Ovary (tissue), 9 donors: ENCODE measurements around the gene ADGRF5. TPM values are rescaled to one million over a fixed set of nuclear protein-coding genes. Genes with fewer than 3 reads are reported as not detected.

Experiments used
- DNase-seq, 5 donors: peaks; one replicate each; pipeline ENCODE4 v3.0.0-alpha.2; 2019 to 2020
- H3K27ac ChIP-seq, 2 donors: fragments of 200-600 bp; one replicate each; pipeline versions ENCODE4 v1.5.1 to v1.8.0; 2019 to 2022
- H3K27me3 ChIP-seq: fragments of 200-600 bp; one replicate; pipeline ENCODE4 v1.8.0; 2022
- H3K36me3 ChIP-seq: fragments of 200-600 bp; sonication (generic); one replicate; pipeline ENCODE4 v1.5.1; 2019
- H3K4me1 ChIP-seq: one replicate; pipeline ENCODE4 v1.8.1; 2013; ENCODE audit warnings: mild to moderate bottlenecking, moderate library complexity; ENCODE audit not compliant: insufficient read depth
- H3K4me3 ChIP-seq: fragments of 200-600 bp; sonication (generic); one replicate; pipeline ENCODE4 v1.5.1; 2017
- H3K9me3 ChIP-seq, 2 donors: fragments of 200-600 bp in 1 of 2; sonication (generic) in 1 of 2; one replicate each; pipeline versions ENCODE4 v1.5.1 to v1.8.1; 2013 to 2019; ENCODE audit warnings: mild to moderate bottlenecking in 1 of 2, moderate library complexity in 1 of 2
- CTCF ChIP-seq, 3 donors: fragments of 450-650 bp in 2 of 3; fragments of 200-600 bp in 1 of 3; IDR thresholded peaks; one replicate each; pipeline versions ENCODE4 v1.5.1 to v1.8.0; 2016 to 2022; ENCODE audit warnings: antibody characterized with exemption in 3 of 3, mild to moderate bottlenecking in 1 of 3
- EP300 ChIP-seq: sonication (generic); formaldehyde crosslinking; IDR thresholded peaks from one replicate; pipeline ENCODE4 v1.6.1; 2017; ENCODE audit warnings: antibody characterized with exemption
- POLR2A ChIP-seq: fragments of 450-650 bp; IDR thresholded peaks from one replicate; pipeline ENCODE4 v1.6.1; 2017; ENCODE audit warnings: antibody characterized with exemption, mild to moderate bottlenecking, moderate library complexity
- WGBS, 3 donors: extraction: QIAGEN DNeasy Blood & Tissue Kit in 1 of 3; methylation state at CpG; one replicate each; pipeline versions ENCODE4 v1.1.5 to v1.1.7; 2013 to 2017; 5-methylcytosine and 5-hydroxymethylcytosine counted together
- intact Hi-C, 4 donors: fragments of 100-400 bp; cut with DNase I; formaldehyde crosslinking; loops; one replicate each; pipeline versions ENCODE4 v1.11.0 to v1.15.1; 2022 to 2023
- polyA plus RNA-seq, 2 donors: library from polyadenylated mRNA; stranded (reverse); fragments of 200-250 nt in 1 of 2; fragments of 350-450 nt in 1 of 2; fragmentation: Illumina TruSeq in 1 of 2; extraction: RNeasy Lipid Tissue Mini Kit (QIAGEN cat#74804) in 1 of 2; gene quantifications; one replicate each; pipeline ENCODE4 v1.2.3, GENCODE V29; 2013 to 2014
- total RNA-seq, 7 donors: library from RNA; depleted of rRNA in 2 of 7; stranded (reverse); fragments of >200 nt in 2 of 7; fragmentation: NEBNext Ultra II Directional in 3 of 7; extraction: Animal tissue kit (Norgen Biotek cat#: 25700) in 3 of 7; gene quantifications; one replicate each; pipeline versions ENCODE4 v1.1.0 to v1.2.4, GENCODE V29; 2016 to 2023
- donor health status: DM: no; HTN: no; CAD: no; lungs with moderate emphysema.
- donor health status: DM: no; HTN: no; CAD: no.
- donor health status: Bipolar disorder and iron deficiency.
- donor health status: DM: yes; HTN: yes; CAD: no.
- donor health status: DM: no; HTN: no; CAD: no.
- donor health status: DM: yes; HTN: yes; CAD: no.

Gene ADGRF5
- total and polyA plus RNA-seq, 9 donors = 4.7 to 41.2 (median 10.6) TPM

GRCh38 chr6:46963626-46964025 is 41.9 kb upstream of the ADGRF5 start:
- no peaks in the 10 kb centered on the region for H3K36me3 ChIP-seq
- no peak for DNase-seq
- H3K4me3 ChIP-seq = no peak overlapping the region
- no peaks in the 10 kb centered on the region for H3K9me3 ChIP-seq
- 17 to 33% (median 25%) methylated on average over 5 of the region's 5 CpGs for WGBS, 3 donors
- intact Hi-C loops = no loop called here
- TF ChIP-seq EP300 (no peak), CTCF (IDR thresholded peaks at IDR 0.05) (no peak), POLR2A (no peak)
- no peak overlapping the region for H3K27ac ChIP-seq
- no peaks in the 10 kb centered on the region for H3K4me1 ChIP-seq
- H3K27me3 ChIP-seq = no peaks in the 10 kb centered on the region

GRCh38 chr6:46963039-46963438 is 41.3 kb upstream of the ADGRF5 start:
- Histone ChIP-seq H3K36me3 (no peaks in the 10 kb centered on the region), H3K9me3 (no peaks in the 10 kb centered on the region), H3K4me1 (no peaks in the 10 kb centered on the region), H3K4me3 (no peak overlapping the region), H3K27me3 (no peaks in the 10 kb centered on the region), H3K27ac (no peak overlapping the region)
- intact Hi-C loops = no loop called here
- TF ChIP-seq EP300 (no peak), POLR2A (no peak)
- DNase-seq = no peak

GRCh38 chr6:46961711-46962110 is 40.0 kb upstream of the ADGRF5 start:
- WGBS, 3 donors = 85 to 91% (median 91%) methylated on average over 5 of the region's 5 CpGs
- H3K4me3 ChIP-seq = no peak overlapping the region
- H3K27me3 ChIP-seq = no peaks in the 10 kb centered on the region
- H3K4me1 ChIP-seq = no peaks in the 10 kb centered on the region
- no peak for DNase-seq
- intact Hi-C loops = no loop called here
- no peaks in the 10 kb centered on the region for H3K9me3 ChIP-seq
- H3K27ac ChIP-seq = no peak overlapping the region
- no peak for TF ChIP-seq POLR2A
- no peak for TF ChIP-seq EP300
- no peak for TF ChIP-seq CTCF (IDR thresholded peaks at IDR 0.05)
- H3K36me3 ChIP-seq = no peaks in the 10 kb centered on the region

GRCh38 chr6:46961232-46961631 is 39.5 kb upstream of the ADGRF5 start:
- intact Hi-C loops = no loop called here
- Histone ChIP-seq H3K27ac (no peak overlapping the region), H3K4me3 (no peak overlapping the region), H3K36me3 (no peaks in the 10 kb centered on the region), H3K9me3 (no peaks in the 10 kb centered on the region), H3K4me1 (no peaks in the 10 kb centered on the region), H3K27me3 (no peaks in the 10 kb centered on the region)
- no peak for DNase-seq
- TF ChIP-seq EP300 (no peak), POLR2A (no peak), CTCF (IDR thresholded peaks at IDR 0.05) (no peak)

- no peak overlapping the region for H3K4me3 ChIP-seq
- H3K4me1 ChIP-seq = no peaks in the 10 kb centered on the region
- intact Hi-C loops = no loop called here
- H3K36me3 ChIP-seq = no peaks in the 10 kb centered on the region
- no peaks in the 10 kb centered on the region for H3K27me3 ChIP-seq
- no peaks in the 10 kb centered on the region for H3K9me3 ChIP-seq
- H3K27ac ChIP-seq = no peak overlapping the region
- TF ChIP-seq POLR2A (no peak), CTCF (IDR thresholded peaks at IDR 0.05) (no peak)
- no peak for DNase-seq
Measured at GRCh38 chr6:46959419-46959818, 37.7 kb upstream of the ADGRF5 start.
